ENCODE measurements around the gene SKP1. TPM values are rescaled to one million over a fixed set of nuclear protein-coding genes. Genes with fewer than 3 reads are reported as not detected.

SKP1 gene
- total RNA-seq: 145 and 244 TPM in 2 replicates

GRCh38 chr5:134176511-134177368 lies at the start of gene SKP1:
Gene SKP1 (minus strand): TSS chr5:134176950. CDS start chr5:134174022, 2,928 bp downstream.

GRCh38 chr5:134225780-134226440 lies 49.2 kb upstream of the SKP1 start, which contains the start of gene PPP2CA:
Gene PPP2CA (minus strand): TSS chr5:134226073. CDS start chr5:134225861, 212 bp downstream.

GRCh38 chr5:134113902-134114875 lies 62.6 kb downstream of the SKP1 start, which contains the start of gene TCF7:
Gene TCF7 (plus strand): TSS chr5:134114681. CDS start chr5:134114907, 226 bp downstream.

Small RNAs within 50 kb of the gene (small RNA-seq; reads per million reads assigned to genes)
- not detected for gene MIR3661

Other genes with a start within 250 kb of the SKP1 start
- 39.5 and 41.7 TPM in 2 replicates for gene C5orf15, start 208.3 kb downstream of the SKP1 start, total RNA-seq
- gene VDAC1, start 172.0 kb downstream of the SKP1 start, total RNA-seq: 342 and 347 TPM in 2 replicates
- 0.29 and 0.33 TPM in 2 replicates for gene TCF7, start 62.3 kb downstream of the SKP1 start, total RNA-seq
- 92.1 and 106 TPM in 2 replicates for gene PPP2CA, start 49.1 kb upstream of the SKP1 start, total RNA-seq
- gene CDKL3, start 190.2 kb upstream of the SKP1 start, total RNA-seq: 0.48 TPM in 1 of 2 replicates, not detected in the other
- 32.0 and 38.0 TPM in 2 replicates for gene UBE2B, start 194.6 kb upstream of the SKP1 start, total RNA-seq
- 38.1 and 42.8 TPM in 2 replicates for gene CDKN2AIPNL, start 234.9 kb upstream of the SKP1 start, total RNA-seq